Glomerular visceral epithelial cell (primary cell): Measurements from ENCODE around the gene SLAMF7.
A peak's percentile ranks its signal among the peaks of the same experiment; 100 is the strongest.
"Not testable (repeated sequence)": the region's sequence is repeated elsewhere in the genome, so short reads cannot be mapped to it uniquely, and the experiment has no call there.

ENCODE experiments used
- DNase-seq: peaks from one replicate; pipeline ENCODE4 v3.0.0-alpha.2; 2016; ENCODE audit errors: extremely low spot score

The SLAMF7 gene

GRCh38 chr1:160720356-160721085 is 18.5 kb upstream of the SLAMF7 start:
- no peak for DNase-seq

GRCh38 chr1:160721473-160721872 is 17.6 kb upstream of the SLAMF7 start:
- DNase-seq = no peak

- no peak for DNase-seq
Measured at GRCh38 chr1:160722726-160723125, 16.3 kb upstream of the SLAMF7 start.

- no peak for DNase-seq
Measured at GRCh38 chr1:160723332-160723731, 15.7 kb upstream of the SLAMF7 start.

- DNase-seq = no peak
Measured at GRCh38 chr1:160724465-160725242, 14.4 kb upstream of the SLAMF7 start.

- DNase-seq = no peak
Measured at GRCh38 chr1:160726114-160726497, 12.9 kb upstream of the SLAMF7 start.

GRCh38 chr1:160726498-160727315 is 12.3 kb upstream of the SLAMF7 start:
- peak; percentile 38 for DNase-seq

- no peak for DNase-seq
Measured at GRCh38 chr1:160727316-160727640, 11.8 kb upstream of the SLAMF7 start.

GRCh38 chr1:160731564-160731963 is 7.5 kb upstream of the SLAMF7 start:
- DNase-seq = not testable (repeated sequence)

GRCh38 chr1:160731990-160732389 is 7.1 kb upstream of the SLAMF7 start:
- no peak for DNase-seq

GRCh38 chr1:160733898-160734297 is 5.1 kb upstream of the SLAMF7 start:
- no peak for DNase-seq

- no peak for DNase-seq
Measured at GRCh38 chr1:160734301-160734700, 4.7 kb upstream of the SLAMF7 start.

GRCh38 chr1:160738271-160738670 is 776 bp upstream of the SLAMF7 start:
- DNase-seq = no peak

- no peak for DNase-seq
Measured at GRCh38 chr1:160740133-160740688, 1.2 kb downstream of the SLAMF7 start.

- DNase-seq = no peak
Measured at GRCh38 chr1:160741092-160741501, 2.0 kb downstream of the SLAMF7 start.

GRCh38 chr1:160741612-160742348 is 2.7 kb downstream of the SLAMF7 start:
- no peak for DNase-seq

GRCh38 chr1:160742428-160743127 is 3.5 kb downstream of the SLAMF7 start:
- no peak for DNase-seq

GRCh38 chr1:160743266-160743665 is 4.2 kb downstream of the SLAMF7 start:
- no peak for DNase-seq

GRCh38 chr1:160744199-160744851 is 5.3 kb downstream of the SLAMF7 start:
- no peak for DNase-seq

GRCh38 chr1:160744852-160745520 is 5.9 kb downstream of the SLAMF7 start:
- no peak for DNase-seq
